Measurements from ENCODE around the gene CYSTM1.
A peak's percentile ranks its signal among the peaks of the same experiment; 100 is the strongest.

CYSTM1 gene

GRCh38 chr5:140208065-140208464 is 33.1 kb downstream of the CYSTM1 start:
- no peak for DNase-seq (ENCODE audit: low spot score)

- no peak for DNase-seq (ENCODE audit: low spot score)
Observed at GRCh38 chr5:140213370-140213983, 38.5 kb downstream of the CYSTM1 start.

GRCh38 chr5:140214831-140215230 is 39.8 kb downstream of the CYSTM1 start:
- peak; percentile 64 for DNase-seq (ENCODE audit: low spot score)

- no peak for DNase-seq (ENCODE audit: low spot score)
Observed at GRCh38 chr5:140215276-140215675, 40.3 kb downstream of the CYSTM1 start.

GRCh38 chr5:140216478-140217074 is 41.6 kb downstream of the CYSTM1 start:
- no peak for DNase-seq (ENCODE audit: low spot score)

- DNase-seq (ENCODE audit: low spot score): no peak
Observed at GRCh38 chr5:140217299-140218026, 42.5 kb downstream of the CYSTM1 start.

GRCh38 chr5:140219068-140219991 is 44.3 kb downstream of the CYSTM1 start:
- no peak for DNase-seq (ENCODE audit: low spot score)

- peak; percentile 11 for DNase-seq (ENCODE audit: low spot score)
Observed at GRCh38 chr5:140220032-140220697, 45.2 kb downstream of the CYSTM1 start.

GRCh38 chr5:140220698-140221064 is 45.7 kb downstream of the CYSTM1 start:
- no peak for DNase-seq (ENCODE audit: low spot score)

- DNase-seq (ENCODE audit: low spot score): peak; percentile 65
Observed at GRCh38 chr5:140221697-140222223, 46.8 kb downstream of the CYSTM1 start.

GRCh38 chr5:140222416-140222815 is 47.4 kb downstream of the CYSTM1 start:
- DNase-seq (ENCODE audit: low spot score): no peak

- no peak for DNase-seq (ENCODE audit: low spot score)
Observed at GRCh38 chr5:140223567-140223966, 48.6 kb downstream of the CYSTM1 start.

- no peak for DNase-seq (ENCODE audit: low spot score)
Observed at GRCh38 chr5:140224658-140225057, 49.7 kb downstream of the CYSTM1 start.

- no peak for DNase-seq (ENCODE audit: low spot score)
Observed at GRCh38 chr5:140225396-140225795, 50.4 kb downstream of the CYSTM1 start.

- DNase-seq (ENCODE audit: low spot score): no peak
Observed at GRCh38 chr5:140227046-140227445, 52.1 kb downstream of the CYSTM1 start.

GRCh38 chr5:140228364-140228837 is 53.4 kb downstream of the CYSTM1 start:
- no peak for DNase-seq (ENCODE audit: low spot score)

- no peak for DNase-seq (ENCODE audit: low spot score)
Observed at GRCh38 chr5:140230373-140230772, 55.4 kb downstream of the CYSTM1 start.

- DNase-seq (ENCODE audit: low spot score): no peak
Observed at GRCh38 chr5:140232731-140233130, 57.7 kb downstream of the CYSTM1 start.

- DNase-seq (ENCODE audit: low spot score): no peak
Observed at GRCh38 chr5:140234377-140234989, 59.5 kb downstream of the CYSTM1 start.

GRCh38 chr5:140235791-140236551 is 61.0 kb downstream of the CYSTM1 start:
- DNase-seq (ENCODE audit: low spot score): no peak

Measured in GM03348 (cell line).